Astrocyte of the spinal cord (primary cell): ENCODE measurements around the gene SLC26A3.

Experiments used
- DNase-seq: peaks from one replicate; pipeline ENCODE4 v3.0.0; 2011; ENCODE audit warnings: low read depth, low spot score
- H3K4me3 ChIP-seq: 2 replicates; pipeline ENCODE4 v1.5.1; 2011; ENCODE audit warnings: low read depth, mild to moderate bottlenecking, low read length, moderate library complexity
- CTCF ChIP-seq: IDR thresholded peaks from 2 replicates; pipeline ENCODE4 v1.5.1; 2012; ENCODE audit warnings: low read depth, mild to moderate bottlenecking, low read length, inconsistent platforms
- in situ Hi-C: cut with HindIII; loops from 2 replicates; pipeline ENCODE4 v1.10.0; 2017; ENCODE audit warnings: low sequenced_read_pairs

The SLC26A3 gene

GRCh38 chr7:107767391-107767790 lies 35.6 kb downstream of the SLC26A3 start:
- no peak for DNase-seq
- H3K4me3 ChIP-seq, result no peak overlapping the region
- in situ Hi-C loops, result no loop called here
- TF ChIP-seq CTCF, result no peak

- DNase-seq, result no peak
- no peak for TF ChIP-seq CTCF
- in situ Hi-C loops, result no loop called here
- no peak overlapping the region for H3K4me3 ChIP-seq
Observed at GRCh38 chr7:107758667-107759066, 44.4 kb downstream of the SLC26A3 start.

GRCh38 chr7:107754642-107755041 lies 48.4 kb downstream of the SLC26A3 start:
- in situ Hi-C loops, result no loop called here
- peak; percentile 15 for TF ChIP-seq CTCF
- no peak overlapping the region for H3K4me3 ChIP-seq
- no peak for DNase-seq

- DNase-seq, result no peak
- no peak for TF ChIP-seq CTCF
- H3K4me3 ChIP-seq, result no peak overlapping the region
- in situ Hi-C loops, result no loop called here
Observed at GRCh38 chr7:107751113-107751512, 51.9 kb downstream of the SLC26A3 start.

- no peak overlapping the region for H3K4me3 ChIP-seq
- no peak for TF ChIP-seq CTCF
Observed at GRCh38 chr7:107746006-107746405, 57.0 kb downstream of the SLC26A3 start.

GRCh38 chr7:107744345-107744750 lies 58.7 kb downstream of the SLC26A3 start:
- in situ Hi-C loops, result no loop called here
- DNase-seq, result no peak
- peak overlapping the region; percentile 94 for H3K4me3 ChIP-seq
- no peak for TF ChIP-seq CTCF

More at GRCh38 chr7:107746006-107746405, 57.0 kb downstream of the SLC26A3 start:
- no peak for DNase-seq
- in situ Hi-C loops, result no loop called here
